GM06990 (cell line): ENCODE measurements around the gene TLK1.

Source experiments
- DNase-seq: peaks from one replicate; pipeline ENCODE4 v3.0.0-alpha.2; 2011; ENCODE audit not compliant: insufficient read length; ENCODE audit errors: extremely low read depth
- H3K27me3 ChIP-seq: replicated peaks from 2 replicates; pipeline ENCODE4 v1.6.0; 2011; ENCODE audit warnings: low read length; ENCODE audit not compliant: control insufficient read depth, insufficient read depth
- H3K36me3 ChIP-seq: 2 replicates; pipeline ENCODE4 v1.5.1; 2011; ENCODE audit warnings: low read length; ENCODE audit not compliant: control insufficient read depth, insufficient read depth
- H3K4me3 ChIP-seq: replicated peaks from 2 replicates; pipeline ENCODE4 v1.5.1; 2011; ENCODE audit warnings: low read depth, mild to moderate bottlenecking, control low read depth, low read length
- CTCF ChIP-seq: IDR thresholded peaks from 2 replicates; pipeline ENCODE4 v1.5.1; 2011; ENCODE audit warnings: low read length, control low read depth, mild to moderate bottlenecking, inconsistent platforms; ENCODE audit not compliant: insufficient read depth, poor library complexity, severe bottlenecking

TLK1 gene

DNA sequence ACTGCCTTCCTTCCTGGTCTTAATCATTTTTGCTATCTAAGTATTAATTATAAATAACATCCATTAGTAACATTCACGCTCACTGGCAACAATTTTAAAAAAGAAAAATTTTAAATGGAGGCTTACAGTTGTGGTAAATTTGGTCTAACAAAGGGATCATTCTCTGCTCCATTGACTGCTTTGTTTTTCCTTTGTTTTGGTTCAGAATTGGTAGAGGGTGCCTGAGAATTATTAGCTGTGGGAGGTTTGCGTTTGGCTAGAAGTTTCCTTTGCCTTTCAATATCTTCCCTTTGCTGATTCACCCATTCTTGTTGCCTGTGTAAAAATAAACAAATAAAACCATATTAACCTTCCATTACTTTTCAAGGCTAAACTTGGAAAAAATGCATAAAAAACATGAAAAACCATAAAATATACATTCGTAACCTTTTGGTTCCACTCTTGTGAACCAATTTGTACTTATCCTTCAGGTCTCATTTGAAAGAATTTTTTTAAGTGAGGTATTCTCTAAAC lies 114.6 kb downstream of the TLK1 start:
- peaks cover 4% of the 10 kb centered on the region for H3K36me3 ChIP-seq
- no peak for TF ChIP-seq CTCF
- no peak overlapping the region for H3K4me3 ChIP-seq
- no peak for DNase-seq
- no peaks in the 10 kb centered on the region for H3K27me3 ChIP-seq

DNA sequence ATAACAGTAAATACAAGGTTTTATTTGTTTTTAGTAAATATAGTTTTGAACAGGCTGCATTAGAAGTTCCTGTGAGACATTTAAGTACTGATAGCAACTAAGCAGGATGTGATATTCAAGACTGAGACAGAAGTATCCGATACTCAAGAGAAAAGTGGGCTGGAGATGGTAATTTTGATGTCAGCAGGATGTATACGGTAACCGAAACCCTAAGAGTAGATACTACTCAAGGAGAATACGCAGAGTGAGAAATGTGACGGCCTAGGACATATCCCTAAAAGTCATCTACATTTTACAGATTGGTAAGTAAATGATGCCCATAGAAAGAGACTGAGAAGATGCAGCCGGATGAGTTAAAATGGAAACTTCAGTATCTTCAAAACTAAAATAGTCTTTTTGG lies 116.3 kb downstream of the TLK1 start:
- H3K36me3 ChIP-seq = peaks cover 7% of the 10 kb centered on the region
- no peak overlapping the region for H3K4me3 ChIP-seq
- no peaks in the 10 kb centered on the region for H3K27me3 ChIP-seq
- no peak for DNase-seq
- no peak for TF ChIP-seq CTCF

DNA sequence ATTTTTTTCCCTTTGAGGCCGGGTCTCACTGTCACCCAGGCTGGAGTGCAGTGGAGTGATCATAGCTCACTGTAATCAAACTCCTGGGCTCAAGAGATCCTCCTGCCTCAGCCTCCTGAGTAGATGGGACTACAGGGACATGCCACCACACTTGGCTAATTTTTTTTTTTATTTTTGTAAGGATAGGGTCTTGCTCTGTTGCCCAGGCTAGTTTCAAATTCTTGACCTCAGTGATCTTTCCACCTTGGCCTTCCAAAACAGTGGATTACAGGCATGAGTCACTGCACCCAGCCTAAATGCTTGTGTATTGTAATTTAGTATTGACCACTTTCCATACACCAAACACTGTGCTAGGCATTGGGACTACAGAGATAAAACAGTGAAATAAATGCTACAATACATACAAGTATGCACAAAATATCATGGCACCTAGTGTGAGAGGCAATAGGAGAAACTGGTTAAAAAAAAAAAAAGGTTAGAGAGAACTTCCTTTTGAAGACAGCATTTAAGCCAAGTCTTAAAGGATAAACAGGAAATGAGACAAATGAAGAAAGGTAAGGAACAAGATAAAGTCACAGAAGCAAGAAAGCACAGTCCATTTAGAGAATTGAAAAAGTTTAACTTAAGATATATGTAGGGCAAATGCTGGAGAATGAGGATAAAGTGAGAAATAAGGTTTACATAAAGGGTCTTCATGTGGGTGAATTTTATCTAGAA lies 118.3 kb downstream of the TLK1 start:
- no peak overlapping the region for H3K4me3 ChIP-seq
- no peak for DNase-seq
- H3K27me3 ChIP-seq = no peaks in the 10 kb centered on the region
- peaks cover 10% of the 10 kb centered on the region for H3K36me3 ChIP-seq
- no peak for TF ChIP-seq CTCF

DNA sequence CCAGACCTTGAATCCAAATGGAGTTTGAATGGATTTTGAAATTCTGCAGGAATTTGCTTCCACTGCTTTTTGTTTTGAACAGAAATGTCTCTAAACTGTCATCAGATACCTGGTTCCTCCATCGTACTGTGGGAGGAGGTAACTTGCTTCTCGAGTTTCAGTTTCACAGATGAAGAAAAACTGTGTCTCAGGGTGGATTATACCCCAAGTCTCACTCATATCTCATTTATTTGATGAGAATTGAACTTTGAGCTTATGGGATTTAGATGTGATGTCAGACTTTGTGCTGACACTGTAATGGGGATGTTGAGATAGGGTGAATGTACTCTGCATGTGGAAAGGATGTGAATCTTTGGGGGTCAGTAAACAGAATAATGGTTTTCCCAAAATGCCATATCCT lies 124.2 kb downstream of the TLK1 start:
- Histone ChIP-seq H3K36me3 (peaks cover 18% of the 10 kb centered on the region), H3K27me3 (no peaks in the 10 kb centered on the region), H3K4me3 (no peak overlapping the region)
- no peak for TF ChIP-seq CTCF
- no peak for DNase-seq

- Histone ChIP-seq H3K4me3 (no peak overlapping the region), H3K27me3 (no peaks in the 10 kb centered on the region), H3K36me3 (peaks cover 16% of the 10 kb centered on the region)
- no peak for DNase-seq
- TF ChIP-seq CTCF = no peak
Measured at GRCh38 chr2:171034315-171034714, 126.4 kb downstream of the TLK1 start.
